GM12878 (cell line): ENCODE data around the gene TMEM44. TPM values are rescaled to one million over a fixed set of nuclear protein-coding genes. Genes with fewer than 3 reads are reported as not detected.

Experiments used
- ATAC-seq: fragments of 200-7000 bp; cut with Tn5 transposase; 3 replicates; pipeline ENCODE4 v1.9.1; 2020; ENCODE audit warnings: mild to moderate bottlenecking, moderate library complexity
- BruUV-seq: library from RNA; stranded (reverse); fragments of 400-500 nt; replicated peaks from 2 replicates; lab custom pipeline; 2021; lab: Mats Ljungman, UMichigan
- CTCF ChIA-PET: fragments of 300-600 bp; sonication (Branson Sonifier 250); formaldehyde crosslinking; extraction: SDS; loops from one replicate; lab custom pipeline; 2021; ENCODE audit warnings: inconsistent platforms; lab: Yijun Ruan, JAX
- POLR2A ChIA-PET: fragments of 350-600 bp; formaldehyde crosslinking; extraction: SDS; loops from one replicate; lab custom pipeline; 2021; ENCODE audit warnings: inconsistent platforms; lab: Charles Lee
- RAD21 ChIA-PET: fragments of 300-600 bp; sonication (Branson Sonifier 250); formaldehyde crosslinking; loops from one replicate; lab custom pipeline; 2023; ENCODE audit warnings: antibody characterized with exemption; ENCODE audit not compliant: unreplicated experiment; lab: Charles Lee
- SMC1A ChIA-PET: fragments of 300-600 bp; sonication (Branson Sonifier 250); formaldehyde crosslinking; loops from one replicate; lab custom pipeline; 2023; ENCODE audit not compliant: unreplicated experiment, uncharacterized antibody; lab: Charles Lee
- DNase-seq: peaks from one replicate; pipeline ENCODE4 v3.0.0-alpha.2; 2011; ENCODE audit warnings: low read depth, low spot score
- FAIRE-seq: peaks from 3 replicates; lab custom pipeline; 2011; peaks lifted over from hg19 to GRCh38; lab: Jason Lieb, UNC
- H2AFZ ChIP-seq: 2 replicates; pipeline ENCODE4 v1.6.0; 2011; ENCODE audit warnings: low read depth, low read length, control low read depth; ENCODE audit not compliant: control insufficient read depth
- H3K27ac ChIP-seq: 2 replicates; pipeline ENCODE4 v1.5.1; 2011; ENCODE audit warnings: control low read depth; ENCODE audit not compliant: control insufficient read depth, insufficient read depth
- H3K27me3 ChIP-seq, 2 experiments: replicated peaks in 1 of 2; 2 replicates each; pipeline versions ENCODE4 v1.6.0 to v1.6.1; 2011; ENCODE audit warnings: low read length in 1 of 2; ENCODE audit not compliant: control insufficient read depth in 2 of 2, insufficient read depth in 2 of 2
- H3K36me3 ChIP-seq, 2 experiments: 2 replicates each; pipeline ENCODE4 v1.5.1; 2011; ENCODE audit warnings: low read length in 1 of 2; ENCODE audit not compliant: control insufficient read depth in 2 of 2, insufficient read depth in 2 of 2
- H3K4me1 ChIP-seq: 2 replicates; pipeline ENCODE4 v1.6.1; 2011; ENCODE audit warnings: mild to moderate bottlenecking, low read length, moderate library complexity, mixed read lengths; ENCODE audit not compliant: control insufficient read depth, insufficient read depth
- H3K4me2 ChIP-seq: 2 replicates; pipeline ENCODE4 v1.6.0; 2011; ENCODE audit warnings: control low read depth; ENCODE audit not compliant: control insufficient read depth, insufficient read depth
- H3K4me3 ChIP-seq: fragments of 200-600 bp; sonication (generic); 2 replicates; pipeline ENCODE4 v1.5.1; 2016
- H3K79me2 ChIP-seq: 2 replicates; pipeline ENCODE4 v1.6.0; 2011; ENCODE audit warnings: low read length; ENCODE audit not compliant: control insufficient read depth, insufficient read depth
- H3K9ac ChIP-seq: 2 replicates; pipeline ENCODE4 v1.8.0; 2011; ENCODE audit warnings: low read length, control low read depth, mixed read lengths; ENCODE audit not compliant: control insufficient read depth, insufficient read depth
- H3K9me3 ChIP-seq: replicated peaks from 3 replicates; pipeline ENCODE4 v1.5.1; 2011; ENCODE audit warnings: mild to moderate bottlenecking, low read length; ENCODE audit not compliant: control insufficient read depth, insufficient read depth
- H4K20me1 ChIP-seq: 2 replicates; pipeline ENCODE4 v1.6.0; 2011; ENCODE audit not compliant: control insufficient read depth, insufficient read depth
- BCLAF1 ChIP-seq: fragments of 450-650 bp; IDR thresholded peaks from 2 replicates; pipeline ENCODE4 v1.6.1; 2017; ENCODE audit warnings: antibody characterized with exemption, mild to moderate bottlenecking, moderate library complexity
- CBX3 ChIP-seq: fragments of 200-600 bp; sonication (generic); IDR thresholded peaks from 2 replicates; pipeline ENCODE4 v1.6.1; 2016; ENCODE audit warnings: low read depth, borderline replicate concordance
- CEBPB ChIP-seq, 2 experiments: fragments of 150-350 bp in 1 of 2; IDR thresholded peaks; 2 replicates each; pipeline ENCODE4 v1.6.1; 2012 to 2014; ENCODE audit warnings: low read depth in 2 of 2, low read length in 2 of 2, borderline replicate concordance in 1 of 2, inconsistent platforms in 1 of 2
- EED ChIP-seq: sonication (generic); IDR thresholded peaks from 2 replicates; pipeline ENCODE4 v1.6.1; 2016; ENCODE audit warnings: antibody characterized with exemption, low read depth
- HSF1 ChIP-seq: fragments of 150-350 bp; IDR thresholded peaks from 2 replicates; pipeline ENCODE4 v1.6.1; 2014; ENCODE audit warnings: mild to moderate bottlenecking, low read depth, low read length
- KAT2A ChIP-seq: conservative IDR thresholded peaks from 2 replicates; pipeline ENCODE4 v1.6.1; 2011; ENCODE audit warnings: low read depth, low read length; ENCODE audit not compliant: control insufficient read depth
- KDM1A ChIP-seq: fragments of 200-600 bp; sonication (generic); IDR thresholded peaks from 2 replicates; pipeline ENCODE4 v1.6.1; 2016; ENCODE audit warnings: borderline replicate concordance
- MTA3 ChIP-seq: IDR thresholded peaks from 2 replicates; pipeline ENCODE4 v1.6.1; 2012; ENCODE audit warnings: low read length, inconsistent platforms, borderline replicate concordance
- NFXL1 ChIP-seq: fragments of 450-650 bp; IDR thresholded peaks from 2 replicates; pipeline ENCODE4 v1.6.1; 2017; ENCODE audit warnings: antibody characterized with exemption, mild to moderate bottlenecking, borderline replicate concordance
- POLR2AphosphoS5 ChIP-seq: IDR thresholded peaks from 2 replicates; pipeline ENCODE4 v1.6.1; 2011; ENCODE audit warnings: mild to moderate bottlenecking, low read length, inconsistent platforms
- RBBP5 ChIP-seq: fragments of 200-600 bp; sonication (generic); conservative IDR thresholded peaks from 2 replicates; pipeline ENCODE4 v1.6.1; 2016
- SREBF2 ChIP-seq: IDR thresholded peaks from 2 replicates; pipeline ENCODE4 v1.6.1; 2012; ENCODE audit warnings: mild to moderate bottlenecking, low read length
- SRF ChIP-seq, 2 experiments: IDR thresholded peaks; 2 replicates each; pipeline ENCODE4 v1.6.1; 2011; ENCODE audit warnings: low read depth in 2 of 2, low read length in 2 of 2, mild to moderate bottlenecking in 1 of 2, moderate library complexity in 1 of 2
- TARDBP ChIP-seq: IDR thresholded peaks from 2 replicates; pipeline ENCODE4 v1.6.1; 2016; ENCODE audit warnings: borderline replicate concordance
- ZNF622 ChIP-seq: fragments of 450-650 bp; IDR thresholded peaks from 2 replicates; pipeline ENCODE4 v1.6.1; 2017; ENCODE audit warnings: mild to moderate bottlenecking, inconsistent platforms
- ZNF687 ChIP-seq: fragments of 450-650 bp; IDR thresholded peaks from 2 replicates; pipeline ENCODE4 v1.6.1; 2017; ENCODE audit warnings: mild to moderate bottlenecking, moderate library complexity
- ZZZ3 ChIP-seq: IDR thresholded peaks from 2 replicates; pipeline ENCODE4 v1.6.1; 2011; ENCODE audit warnings: low read depth; ENCODE audit not compliant: control insufficient read depth, insufficient read length
- WGBS: methylation state at CpG from one replicate; pipeline ENCODE4 v1.1.6; 2016; ENCODE audit warnings: low lambda C conversion rate; ENCODE audit not compliant: insufficient replicate concordance, insufficient coverage; ENCODE audit errors: missing lambda C conversion rate; 5-methylcytosine and 5-hydroxymethylcytosine counted together
- in situ Hi-C: fragments of 300-500 bp; cut with MboI; formaldehyde crosslinking; loops from 9 replicates; pipeline ENCODE4 v1.14.3; 2018; ENCODE audit warnings: mixed read lengths
- intact Hi-C: fragments of 100-400 bp; cut with micrococcal nuclease; formaldehyde crosslinking; loops from one replicate; pipeline ENCODE4 v1.14.2; 2022; ENCODE audit not compliant: unreplicated experiment
- polyA plus RNA-seq, 11 experiments: library from polyadenylated mRNA; depleted of rRNA in 4 of 11; unstranded in 6 of 11; stranded (reverse) in 5 of 11; fragments of >200 nt; fragmentation: Nextera tagmentation in 4 of 11; fragmentation: Illumina TruSeq in 1 of 11; extraction: Ambion mirVana in 4 of 11; extraction: Trizol in 1 of 11; gene quantifications; 1 replicate in 1 of 11; 2 replicates in 10 of 11; pipeline versions ENCODE4 v1.2.1 to v1.2.3, GENCODE V29; 2011 to 2016; ENCODE audit warnings: inconsistent platforms in 2 of 11, missing spikeins in 2 of 11, low read depth in 1 of 11
- total RNA-seq, 4 experiments: library from RNA; depleted of rRNA in 3 of 4; stranded (reverse); fragments of >200 nt in 3 of 4; fragmentation: Illumina TruSeq in 1 of 4; extraction: Trizol in 1 of 4; gene quantifications; 2 replicates each; pipeline versions ENCODE4 v1.2.1 to v1.2.3, GENCODE V29; 2013 to 2021

TMEM44 gene
- total and polyA plus RNA-seq, 10 of the 15 experiments (the other 5 are each of a cell fraction or from before 2014, with no cell fraction given) = 0.57 to 8.3 (median 3.6) TPM

GRCh38 chr3:194609601-194610000 lies 23.6 kb downstream of the TMEM44 start (continued):
- no peak for TF ChIP-seq SREBF2
- TF ChIP-seq HSF1 = no peak
- no peak for TF ChIP-seq EED
- no peak for TF ChIP-seq NFXL1
- TF ChIP-seq TARDBP = no peak
- no peak for TF ChIP-seq ZNF622
- no peak for TF ChIP-seq RBBP5
- TF ChIP-seq CBX3 = no peak
- TF ChIP-seq MTA3 = no peak
- TF ChIP-seq KDM1A = no peak
- no peak for TF ChIP-seq POLR2AphosphoS5

GRCh38 chr3:194608981-194609380 lies 24.2 kb downstream of the TMEM44 start:
- ChIA-PET CTCF (interaction anchor here (0.5 to 0.9 kb wide), 2 partner anchors 23 to 1095 kb away, joined by 3 read pairs; no protein-coding TSS in a partner anchor), POLR2A (no interaction called here)
- no peaks in the 10 kb centered on the region for H3K4me1 ChIP-seq
- FAIRE-seq (no peak), DNase-seq (no peak)
- no peak overlapping the region for H3K9ac ChIP-seq
- WGBS = 78% methylated on average over 9 of the region's 9 CpGs
- no peaks in the 10 kb centered on the region for H3K79me2 ChIP-seq
- no peaks in the 10 kb centered on the region for H3K9me3 ChIP-seq
- no peaks in the 10 kb centered on the region for H3K36me3 ChIP-seq
- intact Hi-C loops (no loop called here), in situ Hi-C loops (no loop called here)
- no peak for TF ChIP-seq BCLAF1
- no peak for TF ChIP-seq ZZZ3
- TF ChIP-seq KAT2A = no peak
- TF ChIP-seq CEBPB (IDR thresholded peaks at IDR 0.05; ENCODE audit: borderline replicate concordance in 1 of 2, low read depth in 2 of 2, low read length in 2 of 2) = no peak
- TF ChIP-seq NFXL1 = no peak
- TF ChIP-seq SRF (IDR thresholded peaks at IDR 0.05; ENCODE audit: low read depth in 2 of 2, low read length in 2 of 2) = no peak
- no peak for TF ChIP-seq ZNF687
- TF ChIP-seq, all 136 proteins: peak for 0
- Histone ChIP-seq H3K4me3 (no peak overlapping the region), H3K27me3 (no peaks in the 10 kb centered on the region; a peak in 1 of 4 replicates), H2AFZ (no peak overlapping the region), H3K27ac (no peak overlapping the region), H3K4me2 (no peak overlapping the region), H4K20me1 (no peaks in the 10 kb centered on the region)
- SMC1A ChIA-PET = interaction anchor here (0.6 to 0.7 kb wide), 2 partner anchors 14 to 757 kb away, joined by 3 read pairs; no protein-coding TSS in a partner anchor
- RAD21 ChIA-PET = no interaction called here
- no peak for ATAC-seq
- BruUV-seq = no TSS peak
